Measurements from ENCODE around the gene OTUD3. TPM values are rescaled to one million over a fixed set of nuclear protein-coding genes. Genes with fewer than 3 reads are reported as not detected.

The OTUD3 gene
- total and polyA plus RNA-seq, 9 of the 15 experiments (the other 6 are each of a cell fraction or from before 2014, with no cell fraction given), result 2.0 to 16.6 (median 11.0) TPM

DNA sequence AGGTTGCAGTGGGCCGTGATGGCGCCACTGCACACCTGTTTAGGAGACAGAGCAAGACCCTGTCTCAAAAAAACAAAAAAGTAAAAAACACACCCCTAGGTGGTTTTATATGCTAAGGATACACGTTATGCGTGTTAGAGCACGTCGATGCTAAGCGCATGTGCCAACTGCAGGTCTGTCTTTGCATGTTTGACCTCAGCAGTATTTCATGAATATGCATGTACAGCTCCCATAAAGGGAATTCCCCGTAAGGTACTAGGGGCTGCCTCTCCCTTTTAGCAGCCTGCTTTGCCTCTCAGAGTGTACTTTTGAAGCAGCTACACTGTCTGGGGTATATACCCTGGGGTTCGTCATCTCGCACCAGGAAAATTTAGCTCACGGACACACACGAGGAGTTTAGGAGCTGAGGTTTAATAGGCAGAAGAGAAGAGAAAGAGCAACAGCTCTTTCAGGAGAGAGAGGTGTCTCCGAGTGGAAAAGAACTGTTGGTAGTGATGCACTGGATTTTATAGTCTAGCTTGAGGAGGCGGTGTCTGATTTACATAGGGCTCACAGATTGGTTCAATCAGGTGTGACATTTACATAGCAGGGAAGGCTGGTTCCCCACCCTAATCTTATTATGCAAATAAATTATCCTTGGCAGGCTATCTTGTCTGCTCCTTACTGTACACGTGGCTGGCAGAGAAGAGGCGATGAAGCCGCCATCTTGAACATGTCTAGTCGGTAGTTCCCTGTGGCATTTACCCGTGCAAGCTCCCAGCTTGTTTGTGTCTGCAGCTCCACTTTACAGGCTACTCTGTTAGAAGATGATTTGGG is 4.2 kb upstream of the OTUD3 start (continued):
- TF ChIP-seq, protein P1, sequence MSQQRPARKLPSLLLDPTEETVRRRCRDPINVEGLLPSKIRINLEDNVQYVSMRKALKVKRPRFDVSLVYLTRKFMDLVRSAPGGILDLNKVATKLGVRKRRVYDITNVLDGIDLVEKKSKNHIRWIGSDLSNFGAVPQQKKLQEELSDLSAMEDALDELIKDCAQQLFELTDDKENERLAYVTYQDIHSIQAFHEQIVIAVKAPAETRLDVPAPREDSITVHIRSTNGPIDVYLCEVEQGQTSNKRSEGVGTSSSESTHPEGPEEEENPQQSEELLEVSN (IDR thresholded peaks at IDR 0.05; ENCODE audit: borderline replicate concordance in 1 of 2, extremely low read depth in 1 of 2, insufficient read depth in 1 of 2, insufficient read length in 1 of 2, low read depth in 1 of 2, low read length in 1 of 2, poor library complexity in 1 of 2, severe bottlenecking in 1 of 2), result peak; percentile 73 to 83
- TF ChIP-seq TBP (optimal IDR thresholded peaks at IDR 0.05; ENCODE audit: low read depth, low read length) (peak; percentile 95), PHF20 (IDR thresholded peaks at IDR 0.05; ENCODE audit: partially characterized antibody) (no peak), TAF1 (IDR thresholded peaks at IDR 0.05; ENCODE audit: control insufficient read depth, extremely low read depth, insufficient read depth, low read length, severe bottlenecking) (peak; percentile 24), MECOM (CRISPR knock-in tag; IDR thresholded peaks at IDR 0.05) (peak; percentile 99), MEIS2 (IDR thresholded peaks at IDR 0.05; ENCODE audit: partially characterized antibody) (peak; percentile 96), ZNF133 (CRISPR knock-in tag; IDR thresholded peaks at IDR 0.05) (no peak), E2F3 (CRISPR knock-in tag; IDR thresholded peaks at IDR 0.05) (0 out of 2 replicates have a peak, but pooled peaks have one; percentile 15), BHLHE40 (IDR thresholded peaks at IDR 0.05; ENCODE audit: low read length) (peak; percentile 56), ZNF311 (CRISPR knock-in tag; IDR thresholded peaks at IDR 0.05) (0 out of 2 replicates have a peak, but pooled peaks have one; percentile 38), ZNF76 (CRISPR knock-in tag; IDR thresholded peaks at IDR 0.05; ENCODE audit: borderline replicate concordance) (0 out of 2 replicates have a peak, but pooled peaks have one; percentile 67), ZBED1 (IDR thresholded peaks at IDR 0.05) (0 out of 2 replicates have a peak, but pooled peaks have one; percentile 71), MXI1 (IDR thresholded peaks at IDR 0.05; ENCODE audit: low read depth, low read length) (0 out of 2 replicates have a peak, but pooled peaks have one; percentile 14), SRSF9 (IDR thresholded peaks at IDR 0.05; ENCODE audit: borderline replicate concordance, low read depth, low read length) (no peak), PTBP1 (IDR thresholded peaks at IDR 0.05; ENCODE audit: low read depth, low read length) (no peak), PTRF (tag; IDR thresholded peaks at IDR 0.05) (0 out of 2 replicates have a peak, but pooled peaks have one; percentile 22), KDM5B (IDR thresholded peaks at IDR 0.05; ENCODE audit: insufficient replicate concordance, low read depth, low read length) (peak; percentile 53)
- TF ChIP-seq, protein P2, sequence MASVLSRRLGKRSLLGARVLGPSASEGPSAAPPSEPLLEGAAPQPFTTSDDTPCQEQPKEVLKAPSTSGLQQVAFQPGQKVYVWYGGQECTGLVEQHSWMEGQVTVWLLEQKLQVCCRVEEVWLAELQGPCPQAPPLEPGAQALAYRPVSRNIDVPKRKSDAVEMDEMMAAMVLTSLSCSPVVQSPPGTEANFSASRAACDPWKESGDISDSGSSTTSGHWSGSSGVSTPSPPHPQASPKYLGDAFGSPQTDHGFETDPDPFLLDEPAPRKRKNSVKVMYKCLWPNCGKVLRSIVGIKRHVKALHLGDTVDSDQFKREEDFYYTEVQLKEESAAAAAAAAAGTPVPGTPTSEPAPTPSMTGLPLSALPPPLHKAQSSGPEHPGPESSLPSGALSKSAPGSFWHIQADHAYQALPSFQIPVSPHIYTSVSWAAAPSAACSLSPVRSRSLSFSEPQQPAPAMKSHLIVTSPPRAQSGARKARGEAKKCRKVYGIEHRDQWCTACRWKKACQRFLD (CRISPR knock-in tag; IDR thresholded peaks at IDR 0.05), result peak; percentile 85; the same call in 1 of the 2 replicates
- TF ChIP-seq, protein P3, sequence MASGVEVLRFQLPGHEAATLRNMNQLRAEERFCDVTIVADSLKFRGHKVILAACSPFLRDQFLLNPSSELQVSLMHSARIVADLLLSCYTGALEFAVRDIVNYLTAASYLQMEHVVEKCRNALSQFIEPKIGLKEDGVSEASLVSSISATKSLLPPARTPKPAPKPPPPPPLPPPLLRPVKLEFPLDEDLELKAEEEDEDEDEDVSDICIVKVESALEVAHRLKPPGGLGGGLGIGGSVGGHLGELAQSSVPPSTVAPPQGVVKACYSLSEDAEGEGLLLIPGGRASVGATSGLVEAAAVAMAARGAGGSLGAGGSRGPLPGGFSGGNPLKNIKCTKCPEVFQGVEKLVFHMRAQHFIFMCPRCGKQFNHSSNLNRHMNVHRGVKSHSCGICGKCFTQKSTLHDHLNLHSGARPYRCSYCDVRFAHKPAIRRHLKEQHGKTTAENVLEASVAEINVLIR (CRISPR knock-in tag; IDR thresholded peaks at IDR 0.05), result no peak
- TF ChIP-seq, protein P4, sequence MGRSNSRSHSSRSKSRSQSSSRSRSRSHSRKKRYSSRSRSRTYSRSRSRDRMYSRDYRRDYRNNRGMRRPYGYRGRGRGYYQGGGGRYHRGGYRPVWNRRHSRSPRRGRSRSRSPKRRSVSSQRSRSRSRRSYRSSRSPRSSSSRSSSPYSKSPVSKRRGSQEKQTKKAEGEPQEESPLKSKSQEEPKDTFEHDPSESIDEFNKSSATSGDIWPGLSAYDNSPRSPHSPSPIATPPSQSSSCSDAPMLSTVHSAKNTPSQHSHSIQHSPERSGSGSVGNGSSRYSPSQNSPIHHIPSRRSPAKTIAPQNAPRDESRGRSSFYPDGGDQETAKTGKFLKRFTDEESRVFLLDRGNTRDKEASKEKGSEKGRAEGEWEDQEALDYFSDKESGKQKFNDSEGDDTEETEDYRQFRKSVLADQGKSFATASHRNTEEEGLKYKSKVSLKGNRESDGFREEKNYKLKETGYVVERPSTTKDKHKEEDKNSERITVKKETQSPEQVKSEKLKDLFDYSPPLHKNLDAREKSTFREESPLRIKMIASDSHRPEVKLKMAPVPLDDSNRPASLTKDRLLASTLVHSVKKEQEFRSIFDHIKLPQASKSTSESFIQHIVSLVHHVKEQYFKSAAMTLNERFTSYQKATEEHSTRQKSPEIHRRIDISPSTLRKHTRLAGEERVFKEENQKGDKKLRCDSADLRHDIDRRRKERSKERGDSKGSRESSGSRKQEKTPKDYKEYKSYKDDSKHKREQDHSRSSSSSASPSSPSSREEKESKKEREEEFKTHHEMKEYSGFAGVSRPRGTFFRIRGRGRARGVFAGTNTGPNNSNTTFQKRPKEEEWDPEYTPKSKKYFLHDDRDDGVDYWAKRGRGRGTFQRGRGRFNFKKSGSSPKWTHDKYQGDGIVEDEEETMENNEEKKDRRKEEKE (IDR thresholded peaks at IDR 0.05; ENCODE audit: borderline replicate concordance in 1 of 2, control insufficient read depth in 1 of 2, low read depth in 2 of 2, low read length in 1 of 2), result peak in 1 of 2 experiments; percentile 89; a peak in 1 of 4 replicates
